Ishikawa (cell line): ENCODE measurements around the gene GATAD2B.
A peak's percentile ranks its signal among the peaks of the same experiment; 100 is the strongest.

Experiments used
- CEBPB ChIP-seq: IDR thresholded peaks from 2 replicates; pipeline ENCODE4 v1.6.1; 2012
- CREB1 ChIP-seq: IDR thresholded peaks from 2 replicates; pipeline ENCODE4 v1.6.1; 2012; ENCODE audit warnings: low read depth
- EGR1 ChIP-seq: IDR thresholded peaks from 2 replicates; pipeline ENCODE4 v1.6.1; 2012
- EP300 ChIP-seq: IDR thresholded peaks from 2 replicates; pipeline ENCODE4 v1.6.1; 2012; ENCODE audit warnings: borderline replicate concordance
- FOXM1 ChIP-seq: IDR thresholded peaks from 2 replicates; pipeline ENCODE4 v1.6.1; 2012; ENCODE audit warnings: low read depth, borderline replicate concordance
- NFIC ChIP-seq: IDR thresholded peaks from 2 replicates; pipeline ENCODE4 v1.6.1; 2012
- RAD21 ChIP-seq: IDR thresholded peaks from 2 replicates; pipeline ENCODE4 v1.6.1; 2012; ENCODE audit warnings: low read depth
- TAF1 ChIP-seq: IDR thresholded peaks from 2 replicates; pipeline ENCODE4 v1.6.1; 2012; ENCODE audit warnings: low read depth, mild to moderate bottlenecking
- TCF12 ChIP-seq: IDR thresholded peaks from 2 replicates; pipeline ENCODE4 v1.6.1; 2012; ENCODE audit warnings: low read depth
- TEAD4 ChIP-seq: IDR thresholded peaks from 2 replicates; pipeline ENCODE4 v1.6.1; 2012
- YY1 ChIP-seq: IDR thresholded peaks from 2 replicates; pipeline ENCODE4 v1.6.1; 2012; ENCODE audit warnings: low read depth
- ZBTB7A ChIP-seq: IDR thresholded peaks from 2 replicates; pipeline ENCODE4 v1.6.1; 2012; ENCODE audit warnings: low read depth
- TF ChIP-seq, protein P1 (sequence below): IDR thresholded peaks from 2 replicates; pipeline ENCODE4 v1.6.1; 2012; ENCODE audit warnings: low read depth, mild to moderate bottlenecking
- TF ChIP-seq, protein P2 (sequence below): IDR thresholded peaks from 2 replicates; pipeline ENCODE4 v1.6.1; 2012
- TF ChIP-seq, protein P3 (sequence below): IDR thresholded peaks from 2 replicates; pipeline ENCODE4 v1.6.1; 2012

Gene GATAD2B

GRCh38 chr1:153795330-153795837 lies 127.4 kb downstream of the GATAD2B start:
- TF ChIP-seq TAF1 (no peak), CREB1 (no peak), ZBTB7A (0 out of 2 replicates have a peak, but pooled peaks have one; percentile 35), NFIC (no peak)

DNA sequence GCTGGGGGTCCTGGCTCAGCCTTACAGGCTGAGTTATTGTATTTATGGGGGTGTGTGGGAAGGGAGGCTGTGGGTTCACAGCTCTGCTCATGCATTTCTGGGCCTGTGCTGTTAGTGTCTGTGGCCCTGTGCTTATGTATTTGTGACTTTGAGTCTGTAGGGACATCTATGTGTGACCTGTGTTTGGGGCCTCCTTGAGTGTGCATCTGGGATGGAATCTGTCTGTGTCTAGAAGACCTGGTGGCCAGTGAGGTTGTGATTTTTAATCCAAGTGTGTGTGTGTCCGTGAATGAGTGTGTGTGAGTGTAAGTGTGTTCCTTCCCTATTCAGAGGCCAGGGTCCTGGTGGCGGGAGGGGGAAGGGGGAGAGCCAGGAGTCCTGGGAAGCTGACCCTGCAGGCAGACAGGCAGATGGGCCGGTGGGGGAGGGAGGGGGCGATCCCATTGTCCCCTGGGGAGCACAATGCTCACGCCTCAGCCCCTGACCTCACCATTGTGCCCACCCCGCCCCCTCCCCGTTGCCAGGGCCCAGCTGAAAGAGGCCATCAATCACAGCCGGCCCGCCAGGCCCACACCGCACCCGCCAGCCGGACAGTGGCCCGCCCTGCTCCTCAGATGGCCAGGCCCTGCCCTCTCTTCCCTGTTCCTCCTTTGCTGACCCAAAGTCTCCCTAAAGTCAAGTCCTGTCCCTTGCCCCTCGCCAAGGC lies 128.0 kb downstream of the GATAD2B start:
- no peak for TF ChIP-seq CREB1
- TF ChIP-seq TCF12, result no peak
- TF ChIP-seq ZBTB7A, result no peak
- no peak for TF ChIP-seq CEBPB
- no peak for TF ChIP-seq NFIC
- TF ChIP-seq TAF1, result no peak
- no peak for TF ChIP-seq RAD21
- TF ChIP-seq, protein P1, sequence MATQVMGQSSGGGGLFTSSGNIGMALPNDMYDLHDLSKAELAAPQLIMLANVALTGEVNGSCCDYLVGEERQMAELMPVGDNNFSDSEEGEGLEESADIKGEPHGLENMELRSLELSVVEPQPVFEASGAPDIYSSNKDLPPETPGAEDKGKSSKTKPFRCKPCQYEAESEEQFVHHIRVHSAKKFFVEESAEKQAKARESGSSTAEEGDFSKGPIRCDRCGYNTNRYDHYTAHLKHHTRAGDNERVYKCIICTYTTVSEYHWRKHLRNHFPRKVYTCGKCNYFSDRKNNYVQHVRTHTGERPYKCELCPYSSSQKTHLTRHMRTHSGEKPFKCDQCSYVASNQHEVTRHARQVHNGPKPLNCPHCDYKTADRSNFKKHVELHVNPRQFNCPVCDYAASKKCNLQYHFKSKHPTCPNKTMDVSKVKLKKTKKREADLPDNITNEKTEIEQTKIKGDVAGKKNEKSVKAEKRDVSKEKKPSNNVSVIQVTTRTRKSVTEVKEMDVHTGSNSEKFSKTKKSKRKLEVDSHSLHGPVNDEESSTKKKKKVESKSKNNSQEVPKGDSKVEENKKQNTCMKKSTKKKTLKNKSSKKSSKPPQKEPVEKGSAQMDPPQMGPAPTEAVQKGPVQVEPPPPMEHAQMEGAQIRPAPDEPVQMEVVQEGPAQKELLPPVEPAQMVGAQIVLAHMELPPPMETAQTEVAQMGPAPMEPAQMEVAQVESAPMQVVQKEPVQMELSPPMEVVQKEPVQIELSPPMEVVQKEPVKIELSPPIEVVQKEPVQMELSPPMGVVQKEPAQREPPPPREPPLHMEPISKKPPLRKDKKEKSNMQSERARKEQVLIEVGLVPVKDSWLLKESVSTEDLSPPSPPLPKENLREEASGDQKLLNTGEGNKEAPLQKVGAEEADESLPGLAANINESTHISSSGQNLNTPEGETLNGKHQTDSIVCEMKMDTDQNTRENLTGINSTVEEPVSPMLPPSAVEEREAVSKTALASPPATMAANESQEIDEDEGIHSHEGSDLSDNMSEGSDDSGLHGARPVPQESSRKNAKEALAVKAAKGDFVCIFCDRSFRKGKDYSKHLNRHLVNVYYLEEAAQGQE, result no peak
- TF ChIP-seq, protein P2, sequence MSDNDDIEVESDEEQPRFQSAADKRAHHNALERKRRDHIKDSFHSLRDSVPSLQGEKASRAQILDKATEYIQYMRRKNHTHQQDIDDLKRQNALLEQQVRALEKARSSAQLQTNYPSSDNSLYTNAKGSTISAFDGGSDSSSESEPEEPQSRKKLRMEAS, result no peak

- TF ChIP-seq, protein P1, result no peak
- no peak for TF ChIP-seq FOXM1
- TF ChIP-seq ZBTB7A, result no peak
- no peak for TF ChIP-seq TCF12
- TF ChIP-seq TAF1, result no peak
- no peak for TF ChIP-seq EGR1
- TF ChIP-seq TEAD4, result no peak
- no peak for TF ChIP-seq CREB1
- no peak for TF ChIP-seq YY1
These were observed 128.7 kb downstream of the GATAD2B start for GRCh38 chr1:153793973-153794615.

DNA sequence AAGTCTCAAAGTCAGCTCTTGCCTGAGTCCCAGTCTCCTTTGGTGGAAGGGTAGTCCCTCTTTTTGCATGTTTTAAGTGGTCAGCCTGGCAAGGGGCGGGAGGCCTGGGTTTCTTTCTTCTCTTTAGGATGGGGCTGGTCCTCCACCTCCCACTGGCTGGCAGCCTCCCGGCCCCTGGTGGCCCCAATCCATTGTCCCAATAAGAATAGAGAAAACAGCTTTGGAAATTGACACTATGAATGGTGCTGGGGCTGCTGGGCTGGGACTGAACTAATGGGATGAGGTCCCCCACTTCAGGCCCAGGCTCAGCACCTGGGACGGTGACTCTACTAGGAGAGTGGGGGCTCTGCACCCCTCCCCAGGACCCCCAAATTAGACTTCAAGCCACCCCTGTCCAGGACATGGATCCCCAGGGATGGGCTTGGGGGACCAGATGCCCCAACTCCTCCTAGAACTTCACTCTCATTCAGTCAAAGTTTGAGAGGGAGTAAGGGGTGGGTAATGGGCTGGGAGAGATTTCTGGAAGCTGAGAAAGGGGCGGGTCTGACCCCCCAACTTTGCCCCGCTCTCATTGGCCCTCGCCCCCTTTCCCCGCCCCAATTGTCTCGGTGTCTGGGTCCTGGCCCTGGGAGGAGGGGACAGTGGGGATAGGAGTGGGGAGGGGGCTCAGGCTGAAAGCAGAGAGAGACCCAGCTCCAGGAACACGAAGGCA lies 129.4 kb downstream of the GATAD2B start:
- TF ChIP-seq ZBTB7A (no peak), TAF1 (no peak), CREB1 (no peak), EP300 (no peak), YY1 (no peak), EGR1 (no peak), FOXM1 (no peak), RAD21 (no peak), NFIC (no peak), TEAD4 (no peak), CEBPB (no peak), TCF12 (no peak)
- TF ChIP-seq, protein P1, result no peak
- TF ChIP-seq, protein P3, sequence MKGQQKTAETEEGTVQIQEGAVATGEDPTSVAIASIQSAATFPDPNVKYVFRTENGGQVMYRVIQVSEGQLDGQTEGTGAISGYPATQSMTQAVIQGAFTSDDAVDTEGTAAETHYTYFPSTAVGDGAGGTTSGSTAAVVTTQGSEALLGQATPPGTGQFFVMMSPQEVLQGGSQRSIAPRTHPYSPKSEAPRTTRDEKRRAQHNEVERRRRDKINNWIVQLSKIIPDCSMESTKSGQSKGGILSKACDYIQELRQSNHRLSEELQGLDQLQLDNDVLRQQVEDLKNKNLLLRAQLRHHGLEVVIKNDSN, result no peak
- TF ChIP-seq, protein P2, result no peak
